HG03066 (cell line): ENCODE measurements around the gene C2CD3.
"Not testable (repeated sequence)": the region's sequence is repeated elsewhere in the genome, so short reads cannot be mapped to it uniquely, and the experiment has no call there.

Experiments used
- ATAC-seq: cut with Tn5 transposase; IDR thresholded peaks from one replicate; pipeline ENCODE4 v1.9.1; 2021; ENCODE audit warnings: low read depth; ENCODE audit not compliant: unreplicated experiment

C2CD3 gene

DNA sequence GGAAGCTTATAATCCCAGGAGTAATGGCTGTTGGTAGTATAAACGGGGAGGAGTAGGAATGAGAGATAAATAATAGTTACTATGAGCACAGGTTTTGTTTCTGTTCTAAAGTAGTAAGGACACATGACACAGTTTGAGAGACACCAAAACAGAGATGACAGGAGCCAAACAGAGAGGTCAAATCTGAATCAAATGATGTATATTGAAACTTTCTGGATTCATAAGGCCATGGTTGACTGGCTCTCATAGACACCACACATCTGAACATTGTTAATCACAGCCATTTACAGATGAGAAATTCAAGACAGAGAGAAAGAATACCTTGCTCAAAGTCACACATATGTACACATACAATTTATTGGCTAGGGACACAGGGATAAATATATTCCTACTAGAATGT is 98.5 kb downstream of the C2CD3 start:
- no peak for ATAC-seq

- no peak for ATAC-seq
Observed at GRCh38 chr11:74070723-74071492, 99.9 kb downstream of the C2CD3 start.

DNA sequence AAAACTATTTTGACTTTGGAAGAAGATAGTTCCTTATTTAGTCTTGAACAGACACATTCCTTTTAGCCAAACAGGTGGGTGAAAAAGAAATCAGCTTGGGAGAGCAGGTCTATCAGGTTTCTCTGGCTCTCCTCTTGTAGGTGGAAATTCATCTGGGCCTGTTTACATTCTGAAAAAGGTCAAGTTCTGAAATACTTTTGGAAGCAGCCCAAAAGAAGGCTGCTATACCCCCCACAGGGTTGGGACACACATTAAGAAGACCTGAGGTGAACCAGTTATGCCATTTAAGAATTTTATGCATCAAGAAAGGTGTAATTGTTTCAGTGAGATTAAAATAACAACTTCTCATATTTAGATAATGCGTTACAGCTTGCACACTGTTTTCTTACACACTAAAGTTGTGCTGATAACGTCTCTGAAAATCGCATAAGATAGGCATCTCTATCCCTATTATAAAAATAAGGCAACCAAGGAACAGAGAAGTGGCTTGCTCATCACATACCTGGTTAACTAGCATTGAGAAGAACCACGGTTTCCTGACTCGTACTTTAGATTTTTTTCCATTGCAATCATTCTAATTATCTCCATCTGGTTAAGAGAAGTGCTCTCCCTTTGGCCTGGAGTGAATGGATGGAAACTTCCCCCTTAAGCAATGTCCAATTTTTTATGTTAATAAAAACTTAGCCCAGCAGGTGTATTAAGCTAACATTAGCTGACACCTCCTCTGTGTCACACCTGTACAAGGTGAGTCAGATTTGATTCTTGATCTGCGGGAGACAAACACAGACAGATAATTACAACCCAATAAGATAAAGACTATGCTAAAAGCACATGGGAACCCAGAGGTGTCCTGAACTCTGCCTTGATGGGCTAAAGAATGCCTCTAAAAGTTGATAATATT is 101.4 kb downstream of the C2CD3 start:
- ATAC-seq, result no peak

GRCh38 chr11:74066663-74067062 is 104.1 kb downstream of the C2CD3 start:
- ATAC-seq, result not testable (repeated sequence)

DNA sequence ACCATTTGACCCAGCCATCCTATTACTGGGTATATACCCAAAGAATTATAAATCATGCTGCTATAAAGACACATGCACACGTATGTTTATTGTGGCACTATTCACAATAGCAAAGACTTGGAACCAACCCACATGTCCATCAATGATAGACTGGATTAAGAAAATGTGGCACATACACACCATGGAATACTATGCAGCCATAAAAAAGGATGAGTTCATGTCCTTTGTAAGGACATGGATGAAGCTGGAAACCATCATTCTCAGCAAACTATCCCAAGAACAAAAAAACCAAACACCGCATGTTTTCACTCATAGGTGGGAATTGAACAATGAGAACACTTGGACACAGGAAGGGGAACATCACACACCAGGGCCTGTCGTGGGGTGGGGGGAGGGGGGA is 105.3 kb downstream of the C2CD3 start:
- not testable (repeated sequence) for ATAC-seq

DNA sequence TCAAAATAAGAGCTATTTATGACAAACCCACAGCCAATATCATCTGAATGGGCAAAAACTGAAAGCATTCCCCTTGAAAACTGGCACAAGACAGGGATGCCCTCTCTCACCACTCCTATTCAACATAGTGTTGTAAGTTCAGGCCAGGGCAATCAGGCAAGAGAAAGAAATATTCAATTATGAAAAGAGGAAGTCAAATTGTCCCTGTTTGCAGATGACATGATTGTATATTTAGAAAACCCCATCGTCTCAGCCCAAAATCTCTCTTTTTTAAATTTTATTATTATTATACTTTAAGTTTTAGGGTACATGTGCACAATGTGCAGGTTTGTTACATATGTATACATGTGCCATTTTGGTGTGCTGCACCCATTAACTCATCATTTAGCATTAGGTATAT is 107.2 kb downstream of the C2CD3 start:
- ATAC-seq, result not testable (repeated sequence)

- not testable (repeated sequence) for ATAC-seq
Observed at GRCh38 chr11:74061599-74061998, 109.2 kb downstream of the C2CD3 start.

- ATAC-seq, result no peak
Observed at GRCh38 chr11:74057249-74058151, 113.3 kb downstream of the C2CD3 start.

- ATAC-seq, result no peak
Observed at GRCh38 chr11:74055938-74056337, 114.9 kb downstream of the C2CD3 start.

GRCh38 chr11:74050465-74050864 is 120.3 kb downstream of the C2CD3 start:
- ATAC-seq, result no peak

GRCh38 chr11:74048993-74049392 is 121.8 kb downstream of the C2CD3 start:
- no peak for ATAC-seq

GRCh38 chr11:74044538-74044937 is 126.3 kb downstream of the C2CD3 start:
- no peak for ATAC-seq

DNA sequence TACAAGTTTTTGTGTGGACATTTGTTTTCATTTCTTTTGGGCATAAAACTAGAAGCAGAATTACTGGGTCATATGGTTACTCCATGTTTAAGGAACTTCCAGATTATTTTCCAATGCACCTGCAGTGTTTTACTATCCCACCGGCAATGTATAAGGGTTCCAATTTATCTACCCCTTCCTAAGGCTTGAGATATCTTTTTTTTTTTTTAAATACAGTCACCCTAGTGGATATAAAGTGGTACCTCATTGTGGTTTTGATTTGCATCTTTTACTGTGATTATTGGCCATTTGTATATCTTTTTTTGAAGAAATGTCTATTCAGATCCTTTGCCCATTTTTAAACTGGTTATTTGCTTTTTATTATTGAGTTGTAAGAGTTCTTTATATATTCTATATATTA is 127.4 kb downstream of the C2CD3 start:
- ATAC-seq, result no peak

GRCh38 chr11:74037309-74037708 is 133.5 kb downstream of the C2CD3 start:
- ATAC-seq, result no peak

DNA sequence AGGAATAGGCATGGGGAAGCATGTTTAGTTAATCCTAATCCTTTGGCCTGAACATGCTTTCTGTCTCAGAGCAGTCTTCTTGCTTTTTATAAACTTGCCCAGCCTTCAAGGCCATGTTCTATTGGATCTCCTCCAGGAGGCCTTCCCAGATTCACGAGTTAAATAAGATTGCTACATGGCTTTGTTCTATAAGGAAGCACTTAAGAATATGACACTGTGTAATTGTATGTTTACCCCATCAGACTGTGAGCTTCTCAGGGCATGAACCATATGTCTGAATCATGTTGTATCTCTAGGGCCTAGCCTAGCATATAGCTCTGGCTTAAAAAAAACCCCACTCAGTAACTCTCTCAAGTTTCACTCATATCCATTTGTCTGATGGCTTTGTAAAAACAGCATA is 135.5 kb downstream of the C2CD3 start:
- ATAC-seq, result no peak

DNA sequence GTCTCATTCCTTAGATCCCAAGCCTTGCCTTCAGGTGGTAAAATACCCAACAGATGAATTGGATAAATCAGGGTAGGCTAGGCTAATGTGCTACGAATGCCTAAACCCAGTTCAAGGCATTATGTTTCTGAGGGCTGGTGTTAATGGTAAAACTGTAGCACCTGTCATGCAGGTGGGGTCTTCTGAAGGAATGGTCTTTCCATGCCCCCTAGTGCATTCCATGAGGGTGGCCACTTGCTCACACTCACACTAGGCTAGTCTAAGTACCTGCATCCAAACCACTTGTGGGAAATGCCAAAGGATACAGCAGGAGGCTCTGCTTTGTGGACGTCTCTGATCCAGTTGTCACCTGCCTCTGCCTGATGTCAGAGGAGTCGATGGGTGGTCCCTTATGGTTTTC is 137.8 kb downstream of the C2CD3 start:
- no peak for ATAC-seq

DNA sequence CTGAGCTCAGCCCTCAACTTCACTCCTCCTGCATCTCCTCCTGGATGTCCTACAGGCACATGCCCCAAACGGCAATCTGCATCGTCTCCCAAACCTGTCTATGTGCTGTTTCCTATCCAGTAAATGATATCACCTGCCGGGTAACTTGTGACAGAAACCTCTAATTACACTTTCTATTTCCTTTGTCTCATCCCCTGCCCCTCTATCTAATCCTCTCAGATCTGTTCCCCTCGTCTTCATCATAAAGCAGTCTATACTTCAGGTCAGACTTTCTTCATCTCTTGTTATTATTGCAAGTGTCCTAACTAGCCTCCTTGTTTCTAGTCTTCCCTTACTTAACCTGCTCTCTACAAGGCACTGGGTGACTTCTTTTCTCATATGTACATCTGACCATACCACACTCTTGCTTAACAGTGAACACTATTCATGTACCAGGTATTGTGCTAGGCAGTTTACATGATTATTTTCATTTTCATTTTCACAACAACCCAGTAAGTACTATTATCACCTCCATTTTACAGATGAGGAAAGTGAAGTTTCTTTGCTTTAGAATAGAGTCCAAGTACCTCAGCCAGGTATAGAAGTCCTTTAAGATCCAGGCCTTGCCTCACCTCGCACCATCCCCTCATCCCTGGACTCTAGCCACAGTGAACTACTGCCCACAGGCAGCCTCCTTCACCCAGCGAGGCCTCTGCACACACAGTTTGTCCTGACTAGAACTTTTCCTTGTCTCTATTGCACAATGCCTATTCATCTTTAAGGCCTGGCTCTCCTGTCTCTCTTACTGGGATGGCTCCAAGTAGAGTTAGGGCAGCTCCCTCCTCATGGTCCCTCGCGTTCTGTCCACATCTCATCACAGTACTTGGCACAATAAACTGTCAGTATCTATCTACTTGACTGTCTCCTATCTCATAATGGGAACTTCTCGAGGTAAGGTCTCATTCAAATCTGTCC is 139.8 kb downstream of the C2CD3 start:
- no peak for ATAC-seq

GRCh38 chr11:74025467-74026166 is 145.2 kb downstream of the C2CD3 start:
- ATAC-seq, result no peak
